Measurements from ENCODE around the gene GRIN2C.
"Not testable (repeated sequence)": the region's sequence is repeated elsewhere in the genome, so short reads cannot be mapped to it uniquely, and the experiment has no call there.

GRIN2C gene

DNA sequence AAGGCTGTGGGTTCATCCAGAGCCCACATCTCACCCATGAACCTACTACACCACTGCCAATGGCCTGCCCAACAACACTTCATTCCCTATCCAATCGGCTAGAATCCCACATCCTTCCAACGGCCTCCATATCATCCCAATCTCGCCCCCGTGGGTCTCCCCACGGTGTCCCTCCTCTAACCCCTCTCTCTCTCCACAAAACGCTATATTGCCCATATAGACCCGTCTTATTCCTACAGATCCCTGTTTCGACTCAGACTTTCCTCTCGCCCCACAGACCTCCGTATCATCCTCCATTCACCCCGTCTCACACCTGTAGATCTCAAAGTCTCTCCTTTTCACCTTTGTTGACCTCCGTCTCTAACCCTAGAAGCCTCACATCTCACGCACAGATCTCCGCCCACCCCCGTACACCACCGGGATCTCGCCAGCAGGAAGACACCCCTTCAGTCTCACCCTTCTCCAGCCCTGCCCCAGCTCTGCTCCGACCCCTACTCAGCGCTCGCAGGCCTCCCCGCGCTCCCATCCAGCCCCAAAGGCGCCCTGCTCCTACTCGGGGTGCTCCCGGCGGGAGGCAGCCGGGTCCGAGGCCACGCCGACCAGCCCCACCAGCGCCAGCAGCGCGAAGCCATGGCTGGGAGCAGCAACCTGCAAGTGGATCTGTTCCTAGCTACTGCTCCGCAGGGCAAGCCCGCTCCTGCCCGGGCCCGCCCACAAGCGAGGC is 12.8 kb upstream of the GRIN2C start, which contains the start of gene FDXR:
Gene FDXR, minus strand, starts transcription at position 682 of the 724 bp plus-strand sequence. Its CDS starts 50 bp downstream, at position 632.
- H3K4me3 ChIP-seq (ENCODE audit: low read depth, low read length), result peak within 1 kb of the TSS; percentile 83
- TF ChIP-seq, protein P1, sequence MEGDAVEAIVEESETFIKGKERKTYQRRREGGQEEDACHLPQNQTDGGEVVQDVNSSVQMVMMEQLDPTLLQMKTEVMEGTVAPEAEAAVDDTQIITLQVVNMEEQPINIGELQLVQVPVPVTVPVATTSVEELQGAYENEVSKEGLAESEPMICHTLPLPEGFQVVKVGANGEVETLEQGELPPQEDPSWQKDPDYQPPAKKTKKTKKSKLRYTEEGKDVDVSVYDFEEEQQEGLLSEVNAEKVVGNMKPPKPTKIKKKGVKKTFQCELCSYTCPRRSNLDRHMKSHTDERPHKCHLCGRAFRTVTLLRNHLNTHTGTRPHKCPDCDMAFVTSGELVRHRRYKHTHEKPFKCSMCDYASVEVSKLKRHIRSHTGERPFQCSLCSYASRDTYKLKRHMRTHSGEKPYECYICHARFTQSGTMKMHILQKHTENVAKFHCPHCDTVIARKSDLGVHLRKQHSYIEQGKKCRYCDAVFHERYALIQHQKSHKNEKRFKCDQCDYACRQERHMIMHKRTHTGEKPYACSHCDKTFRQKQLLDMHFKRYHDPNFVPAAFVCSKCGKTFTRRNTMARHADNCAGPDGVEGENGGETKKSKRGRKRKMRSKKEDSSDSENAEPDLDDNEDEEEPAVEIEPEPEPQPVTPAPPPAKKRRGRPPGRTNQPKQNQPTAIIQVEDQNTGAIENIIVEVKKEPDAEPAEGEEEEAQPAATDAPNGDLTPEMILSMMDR (IDR thresholded peaks at IDR 0.05; ENCODE audit: low read depth, low read length), result no peak

DNA sequence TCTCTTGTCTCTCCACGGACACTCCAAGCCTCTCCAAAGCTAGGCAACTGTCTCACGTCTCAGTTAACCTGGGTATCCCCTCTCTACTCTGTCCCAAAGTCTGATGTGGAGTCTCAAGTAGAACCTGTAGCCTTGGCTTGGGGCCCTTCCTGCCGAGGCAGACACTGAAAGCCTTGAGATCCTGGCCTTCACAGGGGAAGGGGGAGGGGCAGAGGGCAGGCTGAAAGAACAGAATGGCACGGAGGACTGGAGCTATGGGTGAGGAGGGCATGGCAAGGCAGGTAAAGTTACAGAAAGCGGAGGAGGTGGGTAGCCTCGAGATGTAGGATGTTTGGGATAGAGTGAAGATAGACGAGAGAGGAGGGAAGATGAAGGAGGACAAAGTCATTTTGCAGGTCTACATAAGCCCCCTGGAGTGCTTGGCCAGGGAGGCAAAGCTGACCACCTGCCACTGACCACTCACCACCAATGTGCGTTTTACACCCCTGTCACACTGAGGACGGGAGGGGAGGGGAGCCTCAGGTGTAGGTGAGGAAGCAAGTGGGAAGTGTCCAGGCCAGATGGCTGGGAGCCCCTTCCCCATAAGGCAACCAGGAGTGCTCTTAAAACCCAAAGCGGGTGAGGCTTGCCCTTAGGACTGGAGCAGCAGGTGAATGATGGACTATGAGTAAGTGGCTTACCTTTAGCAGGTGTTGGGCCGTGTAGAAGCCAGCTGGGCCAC is 11.8 kb upstream of the GRIN2C start:
- H3K4me3 ChIP-seq (ENCODE audit: low read depth, low read length), result peak overlapping the region; percentile 78
- TF ChIP-seq, protein P1 (IDR thresholded peaks at IDR 0.05; ENCODE audit: low read depth, low read length), result no peak

- TF ChIP-seq, protein P1 (IDR thresholded peaks at IDR 0.05; ENCODE audit: low read depth, low read length), result no peak
- no peak overlapping the region for H3K4me3 ChIP-seq (ENCODE audit: low read depth, low read length)
Measured at GRCh38 chr17:74870512-74870911, 10.8 kb upstream of the GRIN2C start.

DNA sequence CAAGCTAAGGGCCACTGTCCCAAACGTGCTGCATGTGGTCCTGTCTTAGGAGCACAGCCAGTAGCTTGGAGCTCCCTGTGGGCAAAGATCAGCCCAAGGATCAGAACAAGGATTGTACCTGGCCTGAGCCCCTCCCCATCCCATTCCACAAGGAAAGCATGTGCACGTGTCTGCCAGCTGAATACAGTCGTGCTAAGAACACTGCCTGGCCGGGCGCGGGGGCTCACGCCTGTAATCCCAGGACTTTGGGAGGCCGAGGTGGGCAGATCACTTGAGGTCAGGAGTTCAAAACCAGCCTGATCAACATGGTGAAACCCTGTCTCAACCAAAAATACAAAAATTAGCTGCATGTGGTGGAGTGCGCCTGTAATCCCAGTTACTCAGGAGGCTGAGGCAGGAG is 10.3 kb upstream of the GRIN2C start:
- H3K4me3 ChIP-seq (ENCODE audit: low read depth, low read length), result not testable (repeated sequence)

DNA sequence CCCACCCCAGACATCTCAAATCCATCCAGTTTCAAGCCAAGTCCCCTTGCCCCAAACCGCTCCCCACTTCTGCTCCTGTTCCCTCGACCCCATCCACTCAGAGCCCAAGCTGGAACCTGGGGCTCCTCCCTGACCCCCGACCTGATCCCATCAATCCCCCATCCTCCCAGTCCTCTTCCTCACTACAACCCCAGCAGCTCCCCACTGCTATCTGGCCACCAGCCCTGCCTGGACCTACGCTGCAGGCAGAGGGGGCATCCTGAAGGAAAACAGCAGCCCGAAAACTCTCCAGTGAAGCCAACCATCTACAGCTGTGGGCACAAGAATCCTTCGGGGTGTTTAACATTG is 9.2 kb upstream of the GRIN2C start:
- no peak overlapping the region for H3K4me3 ChIP-seq (ENCODE audit: low read depth, low read length)
- TF ChIP-seq, protein P1 (IDR thresholded peaks at IDR 0.05; ENCODE audit: low read depth, low read length), result no peak

GRCh38 chr17:74868251-74868907 is 8.7 kb upstream of the GRIN2C start:
- TF ChIP-seq, protein P1 (IDR thresholded peaks at IDR 0.05; ENCODE audit: low read depth, low read length), result no peak
- H3K4me3 ChIP-seq (ENCODE audit: low read depth, low read length), result no peak overlapping the region

DNA sequence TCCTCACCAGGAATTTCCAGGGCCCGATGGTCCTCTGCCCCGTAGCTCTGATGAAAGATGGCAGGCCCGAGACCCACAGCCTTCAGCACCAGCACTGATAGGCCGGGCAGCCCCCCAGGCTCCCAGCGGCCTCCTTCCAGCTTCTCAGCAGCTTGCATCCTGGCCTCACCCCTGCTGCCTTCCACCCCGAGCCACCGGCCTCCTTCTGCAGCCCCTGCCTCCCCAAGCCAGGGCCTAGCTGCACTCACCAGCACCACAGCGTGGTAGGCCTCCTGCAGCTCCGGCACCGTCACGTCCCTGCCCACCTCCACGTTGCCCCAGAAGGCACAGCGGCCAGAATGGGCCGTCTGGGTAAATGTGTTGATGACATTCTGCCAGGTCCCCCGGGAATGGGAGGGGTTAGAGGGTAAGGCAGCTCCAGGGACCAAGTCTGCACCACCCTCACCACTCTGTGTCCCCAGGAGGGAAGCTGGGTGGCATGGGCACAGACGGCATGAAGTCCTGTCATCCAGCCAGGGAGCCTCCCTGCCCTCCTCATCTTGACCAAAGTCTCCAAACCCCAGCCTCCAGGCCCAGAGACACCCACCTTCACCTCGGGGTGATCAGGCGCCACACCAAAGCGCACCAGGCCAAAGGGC is 6.6 kb upstream of the GRIN2C start:
- no peak overlapping the region for H3K4me3 ChIP-seq (ENCODE audit: low read depth, low read length)
- TF ChIP-seq, protein P1 (IDR thresholded peaks at IDR 0.05; ENCODE audit: low read depth, low read length), result no peak
